ENCODE measurements around the gene ABCC3. TPM values are rescaled to one million over a fixed set of nuclear protein-coding genes. Genes with fewer than 3 reads are reported as not detected.

ABCC3 gene
- total and polyA plus RNA-seq, 2 of the 8 experiments (the other 6 are each of a cell fraction or from before 2014, with no cell fraction given), result 0.35 to 0.37 TPM

DNA sequence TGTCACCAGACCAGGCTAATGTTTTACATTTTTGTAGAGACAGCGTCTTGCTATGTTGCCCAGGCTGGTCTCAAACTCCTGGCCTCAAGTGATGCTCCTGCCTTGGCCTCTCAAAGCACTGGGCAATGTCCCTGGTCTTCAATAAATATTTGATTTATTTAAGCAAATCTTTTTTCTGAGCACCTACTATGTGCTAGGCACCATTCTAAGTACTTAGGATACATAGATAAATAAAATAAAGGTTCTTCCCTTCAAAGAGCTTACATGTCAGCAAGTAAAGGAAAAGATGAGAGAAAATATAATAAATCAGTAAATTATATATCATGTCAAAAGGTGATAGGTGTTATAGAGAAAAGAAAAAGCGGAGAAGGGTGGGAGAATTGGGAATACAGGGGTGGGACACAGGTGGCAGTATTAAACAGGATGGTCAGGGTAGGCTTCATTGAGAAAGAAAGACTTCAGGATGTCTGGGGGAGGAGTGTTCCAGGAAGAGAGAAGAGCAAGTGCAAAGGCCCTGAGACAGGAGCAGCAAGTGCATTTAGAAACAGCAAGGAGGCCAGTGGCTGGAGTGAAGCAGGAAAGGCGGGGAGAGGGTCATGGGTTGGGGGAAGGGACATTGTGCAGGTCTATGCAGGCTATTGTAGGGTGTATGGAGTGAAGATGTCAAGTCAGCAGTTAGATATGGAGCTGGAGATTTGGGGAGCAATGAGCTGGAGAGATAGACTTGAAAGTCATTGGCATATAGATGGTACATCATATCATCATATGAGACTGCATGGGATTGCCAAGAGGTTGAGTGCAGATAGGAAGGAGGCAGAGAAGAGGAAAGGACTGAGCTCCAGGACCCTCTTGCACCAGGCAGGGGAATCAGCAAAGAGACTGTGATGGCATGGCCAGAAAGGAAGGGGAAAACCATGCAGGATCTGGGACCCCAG, 11.3 kb downstream of the ABCC3 start:
- no peak overlapping the region for H4K91ac ChIP-seq (replicated peaks; ENCODE audit: insufficient read length, low read length)
- ChIA-PET CTCF (ENCODE audit: partially characterized antibody) (interaction anchor here (0.6 to 3.4 kb wide), 8 partner anchors 15 to 137 kb away, joined by 3 to 22 read pairs (median 4); no protein-coding TSS in a partner anchor), POLR2A (ENCODE audit: partially characterized antibody) (no interaction called here)
- H3K9ac ChIP-seq (replicated peaks in 1 of 4; ENCODE audit: extremely low read depth in 1 of 4, low read depth in 3 of 4, low read length in 3 of 4), result no peak overlapping the region
- no peak overlapping the region for H4K5ac ChIP-seq (ENCODE audit: insufficient read length, low read depth, low read length)
- no peak overlapping the region for H3K14ac ChIP-seq (ENCODE audit: insufficient read length)
- H2BK20ac ChIP-seq (ENCODE audit: low read length), result no peak overlapping the region
- no peak overlapping the region for H3K4ac ChIP-seq (replicated peaks; ENCODE audit: insufficient read length, low read depth, low read length)
- no peak overlapping the region for H2BK120ac ChIP-seq (replicated peaks; ENCODE audit: low read depth, low read length)
- H2BK5ac ChIP-seq (ENCODE audit: low read depth, low read length), result no peak overlapping the region
- H2BK15ac ChIP-seq (ENCODE audit: low read length), result no peak overlapping the region
- no peak overlapping the region for H2BK12ac ChIP-seq (ENCODE audit: low read depth, low read length)
- no peaks in the 10 kb centered on the region for H3K9me3 ChIP-seq (ENCODE audit: insufficient read depth in 2 of 2, low read depth in 1 of 2, low read length in 1 of 2)
- no peak overlapping the region for H3K23ac ChIP-seq (ENCODE audit: insufficient read length)
- H3K4me2 ChIP-seq (ENCODE audit: insufficient read depth in 1 of 2, low read depth in 2 of 2, low read length in 2 of 2), result no peak overlapping the region
- H3K27me3 ChIP-seq (replicated peaks in 1 of 4; ENCODE audit: control insufficient read depth in 3 of 4, extremely low read depth in 1 of 4, insufficient read depth in 3 of 4, low read length in 3 of 4), result no peaks in the 10 kb centered on the region
- H3K18ac ChIP-seq (ENCODE audit: extremely low read depth, low read length), result no peak overlapping the region
- FAIRE-seq (no peak), DNase-seq (ENCODE audit: low read depth in 1 of 2, low spot score in 2 of 2) (no peak)
- no peaks in the 10 kb centered on the region for H4K20me1 ChIP-seq (replicated peaks in 1 of 2; ENCODE audit: control insufficient read depth in 1 of 2, insufficient read depth in 2 of 2, low read length in 2 of 2)
- no peaks in the 10 kb centered on the region for H3K79me2 ChIP-seq (ENCODE audit: control insufficient read depth in 1 of 2, insufficient read depth in 2 of 2, low read length in 2 of 2)
- H3K27ac ChIP-seq (ENCODE audit: low read depth, low read length), result no peak overlapping the region
- H2AK5ac ChIP-seq (ENCODE audit: low read depth, low read length), result no peak overlapping the region
- 90 to 100% methylated on average over 1 to 3 of the region's 3 CpGs for WGBS, 2 experiments (ENCODE audit: extremely low coverage in 1 of 2, insufficient coverage in 1 of 2, insufficient read length in 1 of 2, insufficient replicate concordance in 2 of 2, low coverage in 1 of 2, low lambda C conversion rate in 2 of 2, missing lambda C conversion rate in 1 of 2)
- no peaks in the 10 kb centered on the region for H3K36me3 ChIP-seq (ENCODE audit: control insufficient read depth in 2 of 4, insufficient read depth in 4 of 4, low read length in 3 of 4)
- H3K4me3 ChIP-seq (ENCODE audit: extremely low read depth in 1 of 4, insufficient read depth in 2 of 4, low read depth in 3 of 4, low read length in 4 of 4), result no peak overlapping the region
- H3K4me1 ChIP-seq (replicated peaks in 1 of 4; ENCODE audit: control insufficient read depth in 3 of 4, insufficient read depth in 4 of 4, low read length in 3 of 4), result peaks cover 0 to 4% (median 2%) of the 10 kb centered on the region in 4 experiments; a peak in 1 of 7 replicates
- no peak for TF ChIP-seq HDAC2 (IDR thresholded peaks at IDR 0.05; ENCODE audit: borderline replicate concordance in 1 of 2, low read depth in 2 of 2, low read length in 2 of 2)
- no peak for TF ChIP-seq CBX8 (IDR thresholded peaks at IDR 0.05; ENCODE audit: borderline replicate concordance, low read depth, low read length)
- TF ChIP-seq SIX5 (IDR thresholded peaks at IDR 0.05; ENCODE audit: low read depth, low read length), result no peak
- no peak for TF ChIP-seq CBX5 (IDR thresholded peaks at IDR 0.05; ENCODE audit: low read depth, low read length)
- H4K8ac ChIP-seq (ENCODE audit: extremely low read depth, insufficient read depth, low read length), result no peak overlapping the region
- H3K56ac ChIP-seq (replicated peaks; ENCODE audit: insufficient read length, low read depth, low read length), result no peak overlapping the region
- H2AFZ ChIP-seq (ENCODE audit: low read length), result no peak overlapping the region
- H3K23me2 ChIP-seq (ENCODE audit: low read depth, low read length), result no peaks in the 10 kb centered on the region
- no peaks in the 10 kb centered on the region for H3K79me1 ChIP-seq (ENCODE audit: low read depth, low read length)

Data from H1 (cell line).